MM.1S (cell line): ENCODE measurements around the gene AKR1C1.
"Not testable (repeated sequence)": the region's sequence is repeated elsewhere in the genome, so short reads cannot be mapped to it uniquely, and the experiment has no call there.

Source experiments
- DNase-seq: peaks from one replicate; pipeline ENCODE4 v3.0.0-alpha.2; 2015
- H2AFZ ChIP-seq: fragments of 300-600 bp; sonication (generic); 2 replicates; pipeline ENCODE4 v1.6.0; 2016; ENCODE audit warnings: antibody characterized with exemption, low read length
- H3F3A ChIP-seq: fragments of 300-600 bp; sonication (generic); 2 replicates; pipeline ENCODE4 v1.6.1; 2016; ENCODE audit warnings: mild to moderate bottlenecking, antibody characterized with exemption, low read length, moderate library complexity, mixed read lengths; ENCODE audit not compliant: insufficient read depth
- H3K27ac ChIP-seq: fragments of 300-600 bp; sonication (generic); 2 replicates; pipeline ENCODE4 v1.5.1; 2016; ENCODE audit warnings: mild to moderate bottlenecking, low read length
- H3K27me3 ChIP-seq: fragments of 300-600 bp; sonication (generic); replicated peaks from 2 replicates; pipeline ENCODE4 v1.6.0; 2016; ENCODE audit warnings: low read length; ENCODE audit not compliant: insufficient read depth
- H3K36me3 ChIP-seq: fragments of 300-600 bp; sonication (generic); replicated peaks from 2 replicates; pipeline ENCODE4 v1.6.1; 2016; ENCODE audit warnings: mild to moderate bottlenecking, low read length, mixed read lengths; ENCODE audit not compliant: insufficient read depth
- H3K4me1 ChIP-seq: fragments of 300-600 bp; sonication (generic); 2 replicates; pipeline ENCODE4 v1.6.1; 2016; ENCODE audit warnings: low read length, mixed read lengths
- H3K4me2 ChIP-seq: fragments of 300-600 bp; sonication (generic); 2 replicates; pipeline ENCODE4 v1.6.0; 2016; ENCODE audit warnings: low read depth, low read length
- H3K4me3 ChIP-seq: fragments of 300-600 bp; sonication (generic); 2 replicates; pipeline ENCODE4 v1.5.1; 2016; ENCODE audit warnings: low read length, mixed read lengths
- H3K79me2 ChIP-seq: fragments of 300-600 bp; sonication (generic); 2 replicates; pipeline ENCODE4 v1.6.1; 2016; ENCODE audit warnings: mixed run types, low read length, mixed read lengths
- H3K9ac ChIP-seq: fragments of 300-600 bp; sonication (generic); 2 replicates; pipeline ENCODE4 v1.6.1; 2016; ENCODE audit warnings: low read length, mixed read lengths
- H3K9me2 ChIP-seq: fragments of 300-600 bp; sonication (generic); replicated peaks from 2 replicates; pipeline ENCODE4 v1.6.1; 2016; ENCODE audit warnings: mild to moderate bottlenecking, low read length, mixed read lengths; ENCODE audit not compliant: insufficient read depth
- H3K9me3 ChIP-seq: fragments of 300-600 bp; sonication (generic); replicated peaks from 2 replicates; pipeline ENCODE4 v1.6.1; 2016; ENCODE audit warnings: mild to moderate bottlenecking, low read length, mixed read lengths; ENCODE audit not compliant: insufficient read depth
- H4K20me1 ChIP-seq: fragments of 300-600 bp; sonication (generic); 2 replicates; pipeline ENCODE4 v1.6.1; 2016; ENCODE audit warnings: mild to moderate bottlenecking, low read length, moderate library complexity, mixed read lengths; ENCODE audit not compliant: insufficient read depth
- EZH2 ChIP-seq: fragments of 300-600 bp; sonication (generic); optimal IDR thresholded peaks from 2 replicates; pipeline ENCODE3; 2017; ENCODE audit warnings: low read depth, mild to moderate bottlenecking, antibody characterized with exemption, low read length, mixed read lengths
- EZH2phosphoT487 ChIP-seq: fragments of 300-600 bp; sonication (generic); IDR thresholded peaks from 2 replicates; pipeline ENCODE4 v1.6.1; 2018; ENCODE audit warnings: antibody characterized with exemption, low read length
- TF ChIP-seq, protein P1 (sequence below): fragments of 300-600 bp; sonication (generic); IDR thresholded peaks from 2 replicates; pipeline ENCODE4 v1.5.1; 2016; ENCODE audit warnings: antibody characterized with exemption, low read length, mixed read lengths

Gene AKR1C1

DNA sequence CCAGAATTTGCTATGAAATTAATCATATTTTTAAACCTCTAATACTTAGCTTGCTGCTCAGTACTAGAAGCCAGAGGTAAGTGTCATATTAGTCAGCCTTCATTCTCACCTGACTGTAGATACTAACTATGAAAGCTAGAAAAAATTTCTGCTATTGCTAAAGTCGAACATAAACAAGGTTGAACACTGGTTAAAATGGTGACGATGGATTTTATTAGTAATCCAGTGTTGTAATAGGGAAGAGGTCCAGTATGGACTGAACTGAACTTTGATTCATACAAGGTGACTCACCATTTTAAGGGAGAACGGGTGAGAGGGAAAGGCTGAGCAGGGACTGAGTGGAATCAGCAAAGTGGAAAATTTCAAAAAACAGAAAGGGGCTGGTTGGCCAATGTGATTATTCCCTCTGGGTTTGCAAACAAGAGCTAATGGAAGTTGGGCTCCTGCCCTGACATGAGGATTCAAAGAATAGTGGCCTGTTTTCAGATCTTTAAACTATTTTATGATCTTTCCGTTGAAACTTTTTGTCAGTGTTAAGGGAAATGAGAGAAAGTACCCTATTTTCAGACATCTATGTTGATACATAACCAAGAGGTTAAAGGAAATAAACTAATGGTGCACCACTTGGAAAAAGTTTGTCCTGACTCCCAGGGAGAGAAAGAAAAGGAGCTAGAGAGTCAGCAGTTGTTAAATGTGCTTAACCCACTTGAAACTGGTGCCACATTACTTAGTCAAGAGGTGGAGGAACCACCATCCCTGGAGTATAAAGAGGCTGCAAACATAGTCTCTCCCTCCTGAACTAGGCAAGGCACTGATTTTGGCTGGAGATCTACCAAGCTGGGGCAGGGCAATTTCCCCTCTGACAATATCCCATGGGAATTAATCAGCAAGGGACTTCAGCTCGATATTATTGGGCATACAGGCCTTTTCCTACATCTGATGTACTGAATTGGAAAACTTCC is 15.3 kb upstream of the AKR1C1 start:
- Histone ChIP-seq H3K27me3 (no peaks in the 10 kb centered on the region), H2AFZ (no peak overlapping the region), H3K9ac (no peak overlapping the region), H3F3A (no peaks in the 10 kb centered on the region), H3K36me3 (no peaks in the 10 kb centered on the region), H3K4me2 (no peak overlapping the region), H3K27ac (no peak overlapping the region), H3K4me3 (no peak overlapping the region), H3K9me3 (no peaks in the 10 kb centered on the region), H3K4me1 (no peaks in the 10 kb centered on the region), H3K9me2 (no peaks in the 10 kb centered on the region), H3K79me2 (no peaks in the 10 kb centered on the region), H4K20me1 (no peaks in the 10 kb centered on the region)
- TF ChIP-seq, protein P1, sequence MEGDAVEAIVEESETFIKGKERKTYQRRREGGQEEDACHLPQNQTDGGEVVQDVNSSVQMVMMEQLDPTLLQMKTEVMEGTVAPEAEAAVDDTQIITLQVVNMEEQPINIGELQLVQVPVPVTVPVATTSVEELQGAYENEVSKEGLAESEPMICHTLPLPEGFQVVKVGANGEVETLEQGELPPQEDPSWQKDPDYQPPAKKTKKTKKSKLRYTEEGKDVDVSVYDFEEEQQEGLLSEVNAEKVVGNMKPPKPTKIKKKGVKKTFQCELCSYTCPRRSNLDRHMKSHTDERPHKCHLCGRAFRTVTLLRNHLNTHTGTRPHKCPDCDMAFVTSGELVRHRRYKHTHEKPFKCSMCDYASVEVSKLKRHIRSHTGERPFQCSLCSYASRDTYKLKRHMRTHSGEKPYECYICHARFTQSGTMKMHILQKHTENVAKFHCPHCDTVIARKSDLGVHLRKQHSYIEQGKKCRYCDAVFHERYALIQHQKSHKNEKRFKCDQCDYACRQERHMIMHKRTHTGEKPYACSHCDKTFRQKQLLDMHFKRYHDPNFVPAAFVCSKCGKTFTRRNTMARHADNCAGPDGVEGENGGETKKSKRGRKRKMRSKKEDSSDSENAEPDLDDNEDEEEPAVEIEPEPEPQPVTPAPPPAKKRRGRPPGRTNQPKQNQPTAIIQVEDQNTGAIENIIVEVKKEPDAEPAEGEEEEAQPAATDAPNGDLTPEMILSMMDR, result no peak
- TF ChIP-seq EZH2 (no peak), EZH2phosphoT487 (no peak)
- no peak for DNase-seq

GRCh38 chr10:4951512-4952162 is 11.6 kb upstream of the AKR1C1 start:
- not testable (repeated sequence) for H2AFZ ChIP-seq, H3K9me2 ChIP-seq, H3K27me3 ChIP-seq, H3K9ac ChIP-seq, H3K4me1 ChIP-seq, H3K4me2 ChIP-seq, H3K36me3 ChIP-seq, H3F3A ChIP-seq, H3K9me3 ChIP-seq, H3K79me2 ChIP-seq, DNase-seq, H3K4me3 ChIP-seq, H4K20me1 ChIP-seq, H3K27ac ChIP-seq

DNA sequence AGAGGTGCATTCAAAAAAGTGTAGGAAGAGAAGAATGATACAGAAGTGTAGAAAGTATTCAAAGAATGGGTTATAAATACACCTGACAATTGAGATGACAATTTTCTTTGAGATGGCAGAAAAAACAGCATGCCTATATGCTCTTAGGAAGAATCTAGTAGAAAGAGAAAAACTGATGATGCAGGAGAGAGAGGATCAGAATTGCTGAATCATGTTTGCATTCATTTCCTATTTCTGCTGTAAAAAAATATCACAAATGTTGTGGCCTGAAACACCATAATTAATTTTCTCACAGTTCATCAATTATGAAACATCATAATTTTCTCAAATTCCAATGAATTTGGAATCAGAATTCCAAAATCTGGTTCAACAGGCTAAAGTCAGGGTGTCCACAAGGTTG is 9.8 kb upstream of the AKR1C1 start:
- no peaks in the 10 kb centered on the region for H3K36me3 ChIP-seq
- no peaks in the 10 kb centered on the region for H3K4me1 ChIP-seq
- no peak overlapping the region for H3K4me3 ChIP-seq
- H3K27me3 ChIP-seq, result no peaks in the 10 kb centered on the region
- no peaks in the 10 kb centered on the region for H3K9me2 ChIP-seq
- no peak overlapping the region for H3K9ac ChIP-seq
- no peaks in the 10 kb centered on the region for H3F3A ChIP-seq
- H2AFZ ChIP-seq, result no peak overlapping the region
- TF ChIP-seq EZH2 (no peak), EZH2phosphoT487 (no peak)
- TF ChIP-seq, protein P1, result no peak
- H3K9me3 ChIP-seq, result no peaks in the 10 kb centered on the region
- DNase-seq, result no peak
- no peak overlapping the region for H3K4me2 ChIP-seq
- H3K27ac ChIP-seq, result no peak overlapping the region
- H3K79me2 ChIP-seq, result no peaks in the 10 kb centered on the region
- no peaks in the 10 kb centered on the region for H4K20me1 ChIP-seq

GRCh38 chr10:4956088-4956487 is 7.1 kb upstream of the AKR1C1 start:
- H3K4me2 ChIP-seq, H3F3A ChIP-seq: not testable (repeated sequence)

GRCh38 chr10:4956955-4957645 is 6.1 kb upstream of the AKR1C1 start:
- not testable (repeated sequence) for H3K9me3 ChIP-seq, DNase-seq, H3F3A ChIP-seq, H3K4me3 ChIP-seq, H3K4me2 ChIP-seq, H4K20me1 ChIP-seq, H3K4me1 ChIP-seq, H3K9me2 ChIP-seq, H3K27me3 ChIP-seq, H3K27ac ChIP-seq, H2AFZ ChIP-seq, H3K9ac ChIP-seq, H3K36me3 ChIP-seq, H3K79me2 ChIP-seq

More at GRCh38 chr10:4956088-4956487, 7.1 kb upstream of the AKR1C1 start:
- H3K9me2 ChIP-seq, H3K4me3 ChIP-seq, H3K9ac ChIP-seq, H3K79me2 ChIP-seq, H4K20me1 ChIP-seq, H3K27ac ChIP-seq, H3K27me3 ChIP-seq, H3K9me3 ChIP-seq, H3K36me3 ChIP-seq, DNase-seq, H3K4me1 ChIP-seq, H2AFZ ChIP-seq: not testable (repeated sequence)

DNA sequence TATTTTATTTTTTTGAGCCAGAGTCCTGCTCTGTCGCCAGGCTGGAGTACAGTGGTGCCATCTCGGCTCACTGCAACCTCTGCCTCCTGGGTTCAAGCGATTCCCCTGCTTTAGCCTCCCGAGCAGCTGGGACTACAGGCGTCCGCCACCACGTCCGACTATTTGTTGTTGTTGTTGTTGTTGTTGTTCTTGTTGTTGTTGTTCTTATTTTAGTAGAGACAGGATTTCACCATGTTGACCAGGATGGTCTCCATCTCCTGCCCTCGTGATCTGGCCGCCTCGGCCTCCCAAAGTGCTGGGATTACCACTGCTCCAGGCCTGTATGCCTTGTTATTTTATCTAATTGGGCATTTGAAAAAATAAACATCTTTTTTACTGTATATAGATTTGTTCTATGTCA is 1.7 kb upstream of the AKR1C1 start:
- not testable (repeated sequence) for H3K36me3 ChIP-seq, H3K4me3 ChIP-seq, H3F3A ChIP-seq, H3K9me2 ChIP-seq, H3K9ac ChIP-seq, H4K20me1 ChIP-seq, DNase-seq, H3K4me2 ChIP-seq, H3K79me2 ChIP-seq, H3K27ac ChIP-seq, H2AFZ ChIP-seq, H3K27me3 ChIP-seq, H3K9me3 ChIP-seq, H3K4me1 ChIP-seq
